Mucosa of stomach (tissue), 1 donor: ENCODE measurements around the gene FOXN3.
"Not testable (repeated sequence)": the region's sequence is repeated elsewhere in the genome, so short reads cannot be mapped to it uniquely, and the experiment has no call there.

Experiments
- H3K27me3 ChIP-seq: one replicate; pipeline ENCODE4 v1.7.0; 2013; ENCODE audit warnings: mild to moderate bottlenecking, low read length; ENCODE audit not compliant: control insufficient read depth, insufficient read depth
- H3K36me3 ChIP-seq: one replicate; pipeline ENCODE4 v1.7.0; 2013; ENCODE audit warnings: low read length; ENCODE audit not compliant: control insufficient read depth, insufficient read depth
- H3K4me1 ChIP-seq: one replicate; pipeline ENCODE4 v1.7.0; 2013; ENCODE audit warnings: mild to moderate bottlenecking, low read length; ENCODE audit not compliant: control insufficient read depth, insufficient read depth
- H3K4me3 ChIP-seq: one replicate; pipeline ENCODE4 v1.7.0; 2013; ENCODE audit warnings: low read length
- H3K9ac ChIP-seq: one replicate; pipeline ENCODE4 v1.7.0; 2013; ENCODE audit warnings: mild to moderate bottlenecking, low read length, moderate library complexity
- H3K9me3 ChIP-seq: one replicate; pipeline ENCODE4 v1.7.0; 2013; ENCODE audit warnings: mild to moderate bottlenecking, low read length, moderate library complexity; ENCODE audit not compliant: control insufficient read depth
- donor health status: Pancreatic carcinoma.

The FOXN3 gene

DNA sequence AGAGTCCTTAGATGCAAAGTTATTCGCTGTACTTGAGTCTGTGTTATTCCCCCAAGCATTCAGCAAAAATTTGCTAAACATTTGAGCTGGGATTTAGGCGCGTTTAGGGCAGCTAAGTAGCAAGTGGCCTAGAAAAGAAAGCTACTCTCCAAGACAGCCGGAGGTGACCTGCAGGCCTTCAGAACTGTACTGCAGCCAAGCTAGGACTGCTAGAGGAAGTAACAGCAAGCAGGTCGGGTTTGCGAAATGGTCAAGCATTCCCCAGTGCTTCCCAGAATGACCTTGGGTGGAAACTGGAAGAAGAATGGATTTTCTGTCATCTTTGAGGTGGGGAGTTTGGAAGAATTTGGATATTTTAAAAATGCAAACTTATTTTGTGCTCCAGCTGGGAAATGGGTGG lies 287.5 kb downstream of the FOXN3 start:
- H3K4me1 ChIP-seq, result peaks cover under 1% of the 10 kb centered on the region
- no peaks in the 10 kb centered on the region for H3K9me3 ChIP-seq
- no peak overlapping the region for H3K9ac ChIP-seq
- no peak overlapping the region for H3K4me3 ChIP-seq
- no peaks in the 10 kb centered on the region for H3K36me3 ChIP-seq
- no peaks in the 10 kb centered on the region for H3K27me3 ChIP-seq

- Histone ChIP-seq H3K27me3 (no peaks in the 10 kb centered on the region), H3K4me3 (no peak overlapping the region), H3K4me1 (no peaks in the 10 kb centered on the region), H3K9ac (no peak overlapping the region), H3K9me3 (no peaks in the 10 kb centered on the region), H3K36me3 (no peaks in the 10 kb centered on the region)
These were observed 288.6 kb downstream of the FOXN3 start for GRCh38 chr14:89128311-89129026.

GRCh38 chr14:89126461-89126860 lies 290.6 kb downstream of the FOXN3 start:
- Histone ChIP-seq H3K36me3 (no peaks in the 10 kb centered on the region), H3K9ac (no peak overlapping the region), H3K4me1 (no peaks in the 10 kb centered on the region), H3K27me3 (no peaks in the 10 kb centered on the region), H3K9me3 (no peaks in the 10 kb centered on the region), H3K4me3 (no peak overlapping the region)

GRCh38 chr14:89125216-89125615 lies 291.8 kb downstream of the FOXN3 start:
- Histone ChIP-seq H3K9ac (no peak overlapping the region), H3K9me3 (no peaks in the 10 kb centered on the region), H3K4me1 (no peaks in the 10 kb centered on the region), H3K36me3 (no peaks in the 10 kb centered on the region), H3K4me3 (no peak overlapping the region), H3K27me3 (no peaks in the 10 kb centered on the region)

- Histone ChIP-seq H3K9me3 (no peaks in the 10 kb centered on the region), H3K4me3 (no peak overlapping the region), H3K36me3 (no peaks in the 10 kb centered on the region), H3K9ac (no peak overlapping the region), H3K4me1 (no peaks in the 10 kb centered on the region), H3K27me3 (no peaks in the 10 kb centered on the region)
These were observed 293.2 kb downstream of the FOXN3 start for GRCh38 chr14:89123851-89124250.

GRCh38 chr14:89123215-89123614 lies 293.8 kb downstream of the FOXN3 start:
- H3K4me3 ChIP-seq, result no peak overlapping the region
- no peaks in the 10 kb centered on the region for H3K27me3 ChIP-seq
- no peak overlapping the region for H3K9ac ChIP-seq
- H3K36me3 ChIP-seq, result no peaks in the 10 kb centered on the region
- no peaks in the 10 kb centered on the region for H3K9me3 ChIP-seq
- no peaks in the 10 kb centered on the region for H3K4me1 ChIP-seq

DNA sequence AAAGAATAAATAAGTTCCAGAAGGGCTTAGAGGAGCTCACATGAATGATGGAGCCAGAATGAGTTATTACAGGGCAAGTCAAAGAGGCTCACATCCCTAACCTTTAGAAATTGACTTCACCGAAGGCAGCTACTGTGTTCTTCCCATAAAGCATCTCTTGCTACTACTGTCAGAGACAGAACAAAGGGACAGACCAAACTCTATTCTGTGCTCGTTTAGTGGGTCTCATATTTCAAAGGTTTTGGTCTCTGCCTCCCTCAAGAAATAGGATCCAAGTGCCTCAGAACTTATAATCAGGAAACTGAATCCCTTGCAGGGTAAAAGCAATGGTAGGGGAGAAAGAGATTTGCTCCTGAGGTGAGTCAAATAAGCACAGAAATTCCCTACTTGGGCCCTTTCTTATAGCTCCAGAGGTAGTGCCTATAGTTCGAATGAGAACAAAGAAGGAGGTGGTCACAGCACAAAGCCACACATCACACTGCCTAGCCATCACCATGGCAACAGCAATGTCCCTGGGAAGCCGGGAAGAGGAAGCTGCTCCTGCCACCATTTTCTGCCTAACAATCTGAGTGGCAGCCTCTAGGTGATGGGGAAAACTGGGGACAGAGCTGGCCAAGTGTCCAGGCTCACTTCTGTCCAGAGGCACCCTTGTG lies 294.9 kb downstream of the FOXN3 start:
- Histone ChIP-seq H3K9me3 (no peaks in the 10 kb centered on the region), H3K4me1 (no peaks in the 10 kb centered on the region), H3K4me3 (no peak overlapping the region), H3K9ac (no peak overlapping the region), H3K36me3 (no peaks in the 10 kb centered on the region), H3K27me3 (no peaks in the 10 kb centered on the region)

GRCh38 chr14:89117012-89117411 lies 300.0 kb downstream of the FOXN3 start:
- no peak overlapping the region for H3K9ac ChIP-seq
- H3K36me3 ChIP-seq, result no peaks in the 10 kb centered on the region
- H3K27me3 ChIP-seq, result no peaks in the 10 kb centered on the region
- H3K4me1 ChIP-seq, result no peaks in the 10 kb centered on the region
- H3K4me3 ChIP-seq, result no peak overlapping the region
- H3K9me3 ChIP-seq, result no peaks in the 10 kb centered on the region

- Histone ChIP-seq H3K4me3 (no peak overlapping the region), H3K9ac (no peak overlapping the region), H3K4me1 (no peaks in the 10 kb centered on the region), H3K36me3 (no peaks in the 10 kb centered on the region), H3K27me3 (no peaks in the 10 kb centered on the region), H3K9me3 (no peaks in the 10 kb centered on the region)
These were observed 302.9 kb downstream of the FOXN3 start for GRCh38 chr14:89114109-89114508.

- H3K9me3 ChIP-seq, result no peaks in the 10 kb centered on the region
These were observed 304.3 kb downstream of the FOXN3 start for GRCh38 chr14:89112720-89113119.

GRCh38 chr14:89111766-89112543 lies 305.1 kb downstream of the FOXN3 start:
- H3K4me3 ChIP-seq, H3K4me1 ChIP-seq, H3K36me3 ChIP-seq, H3K9ac ChIP-seq, H3K27me3 ChIP-seq, H3K9me3 ChIP-seq: not testable (repeated sequence)

More at GRCh38 chr14:89112720-89113119, 304.3 kb downstream of the FOXN3 start:
- H3K4me1 ChIP-seq, result no peaks in the 10 kb centered on the region
- no peaks in the 10 kb centered on the region for H3K36me3 ChIP-seq
- no peak overlapping the region for H3K4me3 ChIP-seq
- H3K27me3 ChIP-seq, result no peaks in the 10 kb centered on the region
- no peak overlapping the region for H3K9ac ChIP-seq

- H3K36me3 ChIP-seq, H3K4me1 ChIP-seq, H3K9me3 ChIP-seq, H3K4me3 ChIP-seq, H3K27me3 ChIP-seq, H3K9ac ChIP-seq: not testable (repeated sequence)
These were observed 305.8 kb downstream of the FOXN3 start for GRCh38 chr14:89111232-89111631.
